Measurements from ENCODE around the gene JPT1. TPM values are rescaled to one million over a fixed set of nuclear protein-coding genes. Genes with fewer than 3 reads are reported as not detected.

JPT1 gene
- total RNA-seq, 1 experiment from 2014 or later, result 341 TPM

GRCh38 chr17:75118307-75118706 is 36.0 kb downstream of the JPT1 start:
- DNase-seq (ENCODE audit: low spot score) (no peak), ATAC-seq (no peak)
- no peaks in the 10 kb centered on the region for H3K9me3 Mint-ChIP-seq
- ChIA-PET CTCF (interaction anchor here (0.7 to 1.9 kb wide), 4 partner anchors 9 to 122 kb away, joined by 3 to 7 read pairs (median 3); partner anchors contain the start of gene NT5C), POLR2A (interaction anchor here (0.6 kb wide), 1 partner anchor 29 kb away, joined by 5 read pairs; no protein-coding TSS in a partner anchor)
- peaks cover 11% of the 10 kb centered on the region; the same call in 1 of the 2 replicates for H3K36me3 Mint-ChIP-seq
- TF ChIP-seq NR2C2 (CRISPR knock-in tag; IDR thresholded peaks at IDR 0.05) (no peak), ZNF423 (CRISPR knock-in tag; IDR thresholded peaks at IDR 0.05) (no peak), FOXK1 (CRISPR knock-in tag; IDR thresholded peaks at IDR 0.05) (no peak), ZSCAN18 (CRISPR knock-in tag; IDR thresholded peaks at IDR 0.05) (no peak), TEAD1 (CRISPR knock-in tag; IDR thresholded peaks at IDR 0.05) (no peak), ZNF317 (CRISPR knock-in tag; IDR thresholded peaks at IDR 0.05; ENCODE audit: borderline replicate concordance, low read depth) (no peak), ZNF281 (CRISPR knock-in tag; IDR thresholded peaks at IDR 0.05) (no peak), ZNF532 (CRISPR knock-in tag; IDR thresholded peaks at IDR 0.05; ENCODE audit: borderline replicate concordance) (no peak)
- H3K4me3 Mint-ChIP-seq, result no peak overlapping the region
- peak overlapping the region; percentile 63; the same call in 1 of the 2 replicates for H3K27ac Mint-ChIP-seq
- no peaks in the 10 kb centered on the region for H3K27me3 Mint-ChIP-seq (ENCODE audit: low read depth)
- peaks cover 10% of the 10 kb centered on the region for H3K4me1 Mint-ChIP-seq

GRCh38 chr17:75116737-75117136 is 37.6 kb downstream of the JPT1 start:
- ChIA-PET CTCF (interaction anchor here (1.9 kb wide), 1 partner anchor 11 kb away, joined by 7 read pairs; no protein-coding TSS in a partner anchor), POLR2A (no interaction called here)
- TF ChIP-seq HMGXB4 (CRISPR knock-in tag; IDR thresholded peaks at IDR 0.05), result no peak
- TF ChIP-seq ZNF232 (CRISPR knock-in tag; IDR thresholded peaks at IDR 0.05), result no peak
- Mint-ChIP-seq H3K4me3 (no peak overlapping the region), H3K27ac (no peak overlapping the region), H3K36me3 (peaks cover 17% of the 10 kb centered on the region), H3K9me3 (no peaks in the 10 kb centered on the region), H3K4me1 (peaks cover 10% of the 10 kb centered on the region), H3K27me3 (ENCODE audit: low read depth) (no peaks in the 10 kb centered on the region)
- DNase-seq (ENCODE audit: low spot score) (no peak), ATAC-seq (no peak)

- no peak overlapping the region for H3K27ac Mint-ChIP-seq
- no peak for DNase-seq (ENCODE audit: low spot score)
- no peaks in the 10 kb centered on the region for H3K27me3 Mint-ChIP-seq (ENCODE audit: low read depth)
- ChIA-PET POLR2A (no interaction called here), CTCF (interaction anchor here (0.6 to 4.1 kb wide), 7 partner anchors 11 to 155 kb away, joined by 4 to 84 read pairs (median 18); partner anchors contain the start of genes MIF4GD and NT5C)
- no peaks in the 10 kb centered on the region for H3K9me3 Mint-ChIP-seq
- no peak for ATAC-seq
- no peak overlapping the region for H3K4me3 Mint-ChIP-seq
- H3K4me1 Mint-ChIP-seq, result peaks cover 11% of the 10 kb centered on the region
- peaks cover 15% of the 10 kb centered on the region for H3K36me3 Mint-ChIP-seq
- TF ChIP-seq ELF4 (CRISPR knock-in tag; IDR thresholded peaks at IDR 0.05; ENCODE audit: low read depth) (no peak), ARID4B (CRISPR knock-in tag; IDR thresholded peaks at IDR 0.05; ENCODE audit: borderline replicate concordance) (no peak), NR1H2 (CRISPR knock-in tag; IDR thresholded peaks at IDR 0.05) (no peak), ERG (CRISPR knock-in tag; IDR thresholded peaks at IDR 0.05) (no peak)
Measured at GRCh38 chr17:75115555-75115954, 38.8 kb downstream of the JPT1 start.
